Stimulated activated naive CD8-positive, alpha-beta T cell treated with anti-CD3 and anti-CD28 coated beads, Interleukin-15, amount 100 ng/mL, for 72 hours (primary cell): Measurements from ENCODE around the gene KRT16.
"Not testable (repeated sequence)": the region's sequence is repeated elsewhere in the genome, so short reads cannot be mapped to it uniquely, and the experiment has no call there.

Experiments
- ATAC-seq: fragments of 150-1000 bp; cut with Tn5 transposase; 2 replicates; pipeline ENCODE4 v1.10.0; 2021; ENCODE audit warnings: mild to moderate bottlenecking, moderate library complexity
- DNase-seq, 2 donors: peaks; one replicate each; pipeline ENCODE4 v3.0.0; 2021 to 2022
- H3K27ac Mint-ChIP-seq, 2 donors: one replicate each; pipeline ENCODE4 v1.8.0; 2022; ENCODE audit warnings: mild to moderate bottlenecking in 2 of 2, mixed read lengths in 2 of 2, moderate library complexity in 2 of 2
- H3K27me3 Mint-ChIP-seq: one replicate; pipeline ENCODE4 v1.8.0; 2022; ENCODE audit warnings: mixed read lengths
- H3K4me1 Mint-ChIP-seq: one replicate; pipeline ENCODE4 v1.8.0; 2022; ENCODE audit warnings: mild to moderate bottlenecking, mixed read lengths
- H3K4me3 Mint-ChIP-seq, 2 donors: one replicate each; pipeline ENCODE4 v1.8.0; 2022; ENCODE audit warnings: mild to moderate bottlenecking in 2 of 2, mixed read lengths in 2 of 2, moderate library complexity in 1 of 2
- H3K9me3 Mint-ChIP-seq, 2 donors: one replicate each; pipeline ENCODE4 v1.8.0; 2022; ENCODE audit warnings: mixed read lengths in 2 of 2

The KRT16 gene

DNA sequence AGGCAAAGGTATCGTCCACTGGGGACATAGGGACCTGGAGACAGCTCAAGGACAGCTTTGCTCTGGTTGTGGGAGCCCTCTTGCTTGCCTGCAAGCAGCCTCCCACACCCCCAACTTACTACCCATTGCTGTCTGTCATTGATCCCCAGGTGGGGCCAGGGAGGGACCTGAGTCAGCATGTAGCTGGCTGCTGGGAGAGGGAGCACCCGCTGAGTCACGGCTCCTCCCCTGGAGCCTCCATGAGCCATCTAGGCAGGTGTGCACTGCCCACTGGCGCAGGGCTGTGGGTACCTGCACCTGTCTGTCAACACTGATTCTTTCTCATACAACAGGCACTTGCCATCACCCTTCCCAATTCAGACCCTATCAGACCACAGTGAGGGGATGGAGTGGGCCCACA is 35.8 kb downstream of the KRT16 start:
- not testable (repeated sequence) for DNase-seq, ATAC-seq, H3K27ac Mint-ChIP-seq, H3K4me1 Mint-ChIP-seq, H3K9me3 Mint-ChIP-seq, H3K4me3 Mint-ChIP-seq
- peaks cover 85% of the 10 kb centered on the region for H3K27me3 Mint-ChIP-seq

DNA sequence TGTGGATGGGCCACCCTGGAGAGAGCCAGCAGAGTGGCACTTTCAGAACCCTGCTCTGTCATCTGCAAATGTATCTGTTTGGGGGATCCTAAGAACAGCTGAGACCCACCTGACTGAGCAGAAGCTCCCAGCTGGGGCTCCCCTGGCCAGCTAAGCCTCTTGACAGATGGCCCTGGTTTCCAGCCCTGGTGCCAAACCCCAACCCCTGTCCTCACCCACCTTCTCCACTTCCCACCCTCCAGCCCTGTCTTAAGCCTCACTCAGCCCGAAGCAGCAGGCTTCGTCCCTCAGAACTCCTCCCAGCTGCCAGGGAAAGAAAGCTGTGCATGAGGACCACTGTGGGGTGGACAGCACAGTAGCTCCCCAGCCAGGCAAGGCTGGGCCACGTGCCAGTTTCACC is 37.2 kb downstream of the KRT16 start:
- Mint-ChIP-seq H3K27ac (no peak overlapping the region), H3K4me3 (no peak overlapping the region), H3K4me1 (no peaks in the 10 kb centered on the region), H3K9me3 (no peaks in the 10 kb centered on the region), H3K27me3 (peaks cover 88% of the 10 kb centered on the region)
- ATAC-seq: no peak
- DNase-seq: no peak

- Mint-ChIP-seq H3K9me3 (peaks cover 10 to 18% of the 10 kb centered on the region in 2 donors), H3K27me3 (peaks cover 76% of the 10 kb centered on the region), H3K4me1 (peaks cover 10% of the 10 kb centered on the region), H3K4me3 (no peak within 1 kb of the TSS), H3K27ac (peak within 1 kb of the TSS in 1 of 2 donors; percentile 30)
- ATAC-seq: no peak
- DNase-seq: no peak
Observed at GRCh38 chr17:41571561-41572434, 40.8 kb downstream of the KRT16 start, which contains the start of gene KRT9. Gene KRT9 (minus strand): TSS chr17:41572059. CDS start chr17:41571992, 67 bp downstream.

DNA sequence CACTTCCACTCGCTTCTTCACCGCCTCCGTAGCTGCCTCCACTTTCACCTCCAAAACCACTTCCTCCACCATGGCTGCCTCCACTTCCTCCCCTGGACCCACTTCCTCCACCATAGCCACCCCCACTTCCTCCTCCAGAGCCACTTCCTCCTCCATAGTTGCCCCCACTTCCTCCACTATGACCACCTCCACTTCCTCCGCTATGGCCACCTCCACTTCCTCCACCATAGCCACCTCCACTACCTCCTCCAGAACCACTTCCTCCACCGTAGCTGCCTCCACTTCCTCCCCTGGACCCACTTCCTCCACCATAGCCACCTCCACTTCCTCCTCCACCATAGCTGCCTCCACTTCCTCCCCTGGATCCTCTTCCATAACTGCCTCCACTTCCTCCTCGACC is 45.2 kb downstream of the KRT16 start:
- H3K27ac Mint-ChIP-seq: peak overlapping the region; percentile 8 to 70
- ATAC-seq: no peak
- no peak for DNase-seq

DNA sequence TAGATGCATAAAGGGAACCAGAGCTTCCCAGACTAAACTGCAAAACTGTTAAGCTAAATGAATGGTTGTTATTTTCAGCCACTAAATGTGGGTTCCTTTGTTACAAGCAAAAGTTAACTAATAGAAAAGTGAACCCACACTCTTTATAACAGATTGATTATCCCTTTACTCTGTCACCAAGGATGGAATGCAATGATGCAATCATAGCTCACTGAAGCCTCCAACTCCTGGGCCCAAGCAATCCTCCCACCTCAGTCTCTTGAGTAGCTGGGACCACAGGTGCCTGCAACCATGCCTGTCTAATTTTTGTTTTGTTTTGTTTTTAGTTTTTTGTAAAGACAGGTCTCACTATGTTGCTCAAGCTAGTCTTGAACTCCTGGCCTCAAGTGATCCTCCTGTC is 47.2 kb downstream of the KRT16 start:
- peaks cover 75% of the 10 kb centered on the region for H3K27me3 Mint-ChIP-seq
- peaks cover 12 to 18% of the 10 kb centered on the region in 2 donors for H3K9me3 Mint-ChIP-seq
- DNase-seq (no peak), ATAC-seq (no peak)
- H3K4me3 Mint-ChIP-seq: no peak overlapping the region
- H3K27ac Mint-ChIP-seq: no peak overlapping the region
- H3K4me1 Mint-ChIP-seq: peaks cover 12% of the 10 kb centered on the region

More for the DNA sequence above, 45.2 kb downstream of the KRT16 start:
- Mint-ChIP-seq H3K4me1 (peaks cover 12% of the 10 kb centered on the region), H3K27me3 (peaks cover 78% of the 10 kb centered on the region), H3K4me3 (no peak overlapping the region), H3K9me3 (peaks cover 12 to 18% of the 10 kb centered on the region in 2 donors)

DNA sequence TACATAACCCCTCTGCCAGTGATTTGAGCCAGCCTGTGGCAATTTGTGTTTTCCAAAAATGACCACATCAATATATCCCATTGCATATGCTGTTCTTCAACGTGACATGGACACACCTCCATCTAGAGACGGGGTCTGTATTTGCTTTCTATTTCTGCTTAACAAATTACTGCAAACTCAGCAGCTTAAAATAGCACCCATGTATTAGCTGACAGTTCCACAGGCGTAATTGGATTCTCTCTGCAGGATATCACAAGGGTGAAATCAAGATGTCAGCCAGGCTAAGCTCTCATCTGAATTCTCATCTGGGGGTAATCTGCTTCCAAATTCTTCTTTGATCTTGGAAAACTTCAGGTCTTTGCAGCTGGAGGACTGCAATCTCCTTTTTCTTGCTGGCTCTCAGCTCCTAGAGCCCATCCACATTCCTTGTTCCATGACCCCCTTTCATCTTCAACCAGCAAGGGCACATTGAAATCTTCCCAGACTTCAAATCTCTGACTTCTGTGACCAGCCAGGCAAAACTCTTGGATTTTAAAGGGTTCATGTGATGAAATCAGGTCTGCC is 48.9 kb downstream of the KRT16 start:
- ATAC-seq: no peak

DNA sequence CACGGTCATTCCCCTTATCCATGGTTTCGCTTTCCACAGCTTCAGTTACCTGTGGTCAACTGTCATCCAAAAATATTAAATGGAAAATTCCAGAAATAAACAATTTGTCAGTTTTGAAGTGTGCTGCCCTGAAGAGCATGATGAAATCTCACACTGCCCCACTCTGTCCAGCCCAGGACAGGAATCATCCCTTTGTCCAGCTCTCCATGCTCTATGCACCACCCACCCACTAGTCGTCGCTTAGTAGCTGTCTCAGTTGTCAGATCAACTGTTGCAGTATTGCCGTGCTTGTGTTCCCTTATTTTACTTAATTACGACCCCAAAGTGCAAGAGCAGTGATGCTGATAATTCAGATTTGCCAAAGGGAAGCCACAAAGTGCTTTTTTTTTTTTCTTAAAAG is 51.0 kb downstream of the KRT16 start:
- H3K27ac Mint-ChIP-seq: no peak overlapping the region
- H3K9me3 Mint-ChIP-seq: no peaks in the 10 kb centered on the region
- no peak for ATAC-seq
- H3K27me3 Mint-ChIP-seq: peaks cover 89% of the 10 kb centered on the region
- no peak overlapping the region for H3K4me3 Mint-ChIP-seq
- DNase-seq: no peak
- H3K4me1 Mint-ChIP-seq: no peaks in the 10 kb centered on the region

More for the DNA sequence above, 48.9 kb downstream of the KRT16 start:
- peaks cover 74% of the 10 kb centered on the region for H3K27me3 Mint-ChIP-seq
- H3K27ac Mint-ChIP-seq: no peak overlapping the region
- peaks cover 12 to 18% of the 10 kb centered on the region in 2 donors for H3K9me3 Mint-ChIP-seq
- no peak for DNase-seq
- H3K4me1 Mint-ChIP-seq: peaks cover 12% of the 10 kb centered on the region
- H3K4me3 Mint-ChIP-seq: no peak overlapping the region
